Measurements from ENCODE around the gene DCHS1. TPM values are rescaled to one million over a fixed set of nuclear protein-coding genes. Genes with fewer than 3 reads are reported as not detected.
A peak's percentile ranks its signal among the peaks of the same experiment; 100 is the strongest.

DCHS1 gene
- total and polyA plus RNA-seq, 10 of the 15 experiments (the other 5 are each of a cell fraction or from before 2014, with no cell fraction given) = 0.02 to 0.64 (median 0.18) TPM; not detected in 1

DNA sequence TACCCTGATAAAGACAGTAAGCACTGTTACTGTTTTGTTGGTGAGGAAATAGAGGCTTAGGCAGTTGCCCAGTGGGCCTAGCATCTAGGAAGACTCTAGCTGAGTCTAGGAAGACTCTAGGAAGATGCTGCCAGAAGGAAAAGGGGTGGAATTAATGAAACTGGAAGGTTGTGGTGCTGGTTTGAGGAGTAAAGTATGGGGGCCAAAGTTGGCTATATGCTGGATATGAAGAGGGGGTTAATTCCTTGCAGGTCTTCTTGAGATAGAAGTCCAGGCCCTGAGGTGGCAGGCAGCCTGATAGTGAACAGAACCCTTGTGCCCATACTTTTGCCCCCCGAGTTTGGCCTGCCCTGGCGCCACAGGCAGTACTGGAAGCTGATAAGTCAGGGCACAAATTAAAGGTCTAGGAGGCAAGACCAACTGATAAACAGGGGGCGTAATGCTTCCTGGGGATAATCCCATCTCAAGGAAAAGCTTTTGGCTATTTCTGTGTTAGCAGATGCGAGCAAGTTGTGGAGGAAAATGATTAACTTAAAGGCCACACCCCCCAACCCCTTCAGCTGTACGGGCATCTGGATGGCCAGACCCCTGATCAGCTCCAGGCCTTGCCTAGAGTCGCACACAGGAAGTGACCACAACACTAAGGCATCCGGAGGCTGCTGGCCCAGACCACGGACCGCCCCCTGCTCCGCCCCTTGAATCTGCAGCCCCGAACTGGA, 49.0 kb downstream of the DCHS1 start (continued):
- TF ChIP-seq MYC (IDR thresholded peaks at IDR 0.05; ENCODE audit: insufficient read depth, insufficient read length, insufficient replicate concordance, low read length, severe bottlenecking) = no peak
- 0 out of 2 replicates have a peak, but pooled peaks have one; percentile 21 for TF ChIP-seq NBN (IDR thresholded peaks at IDR 0.05)
- TF ChIP-seq POLR2AphosphoS5 (IDR thresholded peaks at IDR 0.05; ENCODE audit: low read length) = peak; percentile 27; the same call in 1 of the 2 replicates
- no peak for TF ChIP-seq JUNB (IDR thresholded peaks at IDR 0.05)
- 0 out of 2 replicates have a peak, but pooled peaks have one; percentile 33 for TF ChIP-seq BCL11A (IDR thresholded peaks at IDR 0.05; ENCODE audit: low read depth, low read length)
- TF ChIP-seq, protein P1, sequence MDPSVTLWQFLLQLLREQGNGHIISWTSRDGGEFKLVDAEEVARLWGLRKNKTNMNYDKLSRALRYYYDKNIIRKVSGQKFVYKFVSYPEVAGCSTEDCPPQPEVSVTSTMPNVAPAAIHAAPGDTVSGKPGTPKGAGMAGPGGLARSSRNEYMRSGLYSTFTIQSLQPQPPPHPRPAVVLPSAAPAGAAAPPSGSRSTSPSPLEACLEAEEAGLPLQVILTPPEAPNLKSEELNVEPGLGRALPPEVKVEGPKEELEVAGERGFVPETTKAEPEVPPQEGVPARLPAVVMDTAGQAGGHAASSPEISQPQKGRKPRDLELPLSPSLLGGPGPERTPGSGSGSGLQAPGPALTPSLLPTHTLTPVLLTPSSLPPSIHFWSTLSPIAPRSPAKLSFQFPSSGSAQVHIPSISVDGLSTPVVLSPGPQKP (IDR thresholded peaks at IDR 0.05; ENCODE audit: low read depth, low read length) = peak; percentile 54; the same call in 1 of the 2 replicates
- TF ChIP-seq RUNX3 (IDR thresholded peaks at IDR 0.05; ENCODE audit: low read length) = peak; percentile 77
- TF ChIP-seq ETV6 (conservative IDR thresholded peaks at IDR 0.05 in 1 of 2, IDR thresholded peaks at IDR 0.05 in 1 of 2; ENCODE audit: borderline replicate concordance in 1 of 2, low read depth in 1 of 2) = no peak
- peak; percentile 42; the same call in 1 of the 2 replicates for TF ChIP-seq ATF7 (IDR thresholded peaks at IDR 0.05; ENCODE audit: low read depth)
- TF ChIP-seq NFYB (IDR thresholded peaks at IDR 0.05; ENCODE audit: insufficient read depth, low read depth, low read length) = 0 out of 2 replicates have a peak, but pooled peaks have one; percentile 10
- TF ChIP-seq, protein P2, sequence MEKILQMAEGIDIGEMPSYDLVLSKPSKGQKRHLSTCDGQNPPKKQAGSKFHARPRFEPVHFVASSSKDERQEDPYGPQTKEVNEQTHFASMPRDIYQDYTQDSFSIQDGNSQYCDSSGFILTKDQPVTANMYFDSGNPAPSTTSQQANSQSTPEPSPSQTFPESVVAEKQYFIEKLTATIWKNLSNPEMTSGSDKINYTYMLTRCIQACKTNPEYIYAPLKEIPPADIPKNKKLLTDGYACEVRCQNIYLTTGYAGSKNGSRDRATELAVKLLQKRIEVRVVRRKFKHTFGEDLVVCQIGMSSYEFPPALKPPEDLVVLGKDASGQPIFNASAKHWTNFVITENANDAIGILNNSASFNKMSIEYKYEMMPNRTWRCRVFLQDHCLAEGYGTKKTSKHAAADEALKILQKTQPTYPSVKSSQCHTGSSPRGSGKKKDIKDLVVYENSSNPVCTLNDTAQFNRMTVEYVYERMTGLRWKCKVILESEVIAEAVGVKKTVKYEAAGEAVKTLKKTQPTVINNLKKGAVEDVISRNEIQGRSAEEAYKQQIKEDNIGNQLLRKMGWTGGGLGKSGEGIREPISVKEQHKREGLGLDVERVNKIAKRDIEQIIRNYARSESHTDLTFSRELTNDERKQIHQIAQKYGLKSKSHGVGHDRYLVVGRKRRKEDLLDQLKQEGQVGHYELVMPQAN (conservative IDR thresholded peaks at IDR 0.05) = 0 out of 2 replicates have a peak, but pooled peaks have one; percentile 4
- peak; percentile 59 for TF ChIP-seq POLR2A (IDR thresholded peaks at IDR 0.05; ENCODE audit: low read depth, low read length)

Measured in GM12878 (cell line).